Activated T-cell treated with anti-CD3 and anti-CD28 coated beads for 48 hours (primary cell): ENCODE measurements around the gene GRK4.
A peak's percentile ranks its signal among the peaks of the same experiment; 100 is the strongest.
"Not testable (repeated sequence)": the region's sequence is repeated elsewhere in the genome, so short reads cannot be mapped to it uniquely, and the experiment has no call there.

Experiments used
- DNase-seq: peaks from one replicate; pipeline ENCODE4 v3.0.0-alpha.2; 2020; ENCODE audit warnings: low read depth

Gene GRK4

DNA sequence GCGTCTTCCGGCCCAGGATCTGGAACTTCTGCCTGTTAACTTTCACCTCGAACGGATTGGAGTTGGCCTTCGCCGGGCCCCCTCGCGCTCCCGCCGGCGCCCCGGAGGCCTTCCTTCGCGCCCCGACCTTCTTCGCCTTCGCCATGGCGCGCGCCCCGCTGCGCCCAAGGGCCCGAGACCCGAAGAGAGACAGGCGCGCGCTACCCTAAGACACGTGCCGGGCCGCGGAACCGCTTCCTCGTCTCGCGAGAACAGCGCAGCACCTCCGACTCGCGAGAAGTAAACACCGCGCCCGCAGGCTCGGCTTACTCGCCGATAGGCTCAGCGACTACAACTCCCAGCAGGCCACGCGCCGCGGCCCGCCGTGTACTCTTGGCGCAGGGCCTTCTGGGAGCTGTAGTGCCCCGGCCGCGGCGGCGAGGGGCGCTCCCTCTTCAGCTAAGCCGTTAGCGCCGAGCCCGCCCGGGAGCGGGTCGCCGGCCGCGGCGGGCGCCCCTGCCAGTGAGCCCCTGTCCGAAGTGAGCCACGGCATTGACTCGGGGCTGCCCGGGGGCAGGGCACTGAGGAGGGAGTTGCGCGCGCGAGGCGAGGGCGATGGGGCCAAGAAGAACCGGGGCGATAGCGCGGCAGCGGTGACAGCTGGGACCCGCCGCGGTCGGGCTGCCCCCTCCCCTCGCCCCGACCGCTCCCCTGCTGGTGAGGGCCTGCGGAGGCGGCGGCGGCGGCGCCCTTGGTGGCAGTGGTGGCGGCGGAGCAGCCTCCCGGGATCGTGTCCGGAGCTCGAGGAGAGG, at the start of gene GRK4, which contains the start of gene NOP14:
TSS of gene GRK4 (plus strand) at position 397 of the 791 bp plus-strand sequence. CDS start 500 bp downstream, outside the sequence.
TSS of gene NOP14 (minus strand) at position 232 of the 791 bp plus-strand sequence. CDS start at position 145, 87 bp downstream.
- peak; percentile 96 for DNase-seq

DNA sequence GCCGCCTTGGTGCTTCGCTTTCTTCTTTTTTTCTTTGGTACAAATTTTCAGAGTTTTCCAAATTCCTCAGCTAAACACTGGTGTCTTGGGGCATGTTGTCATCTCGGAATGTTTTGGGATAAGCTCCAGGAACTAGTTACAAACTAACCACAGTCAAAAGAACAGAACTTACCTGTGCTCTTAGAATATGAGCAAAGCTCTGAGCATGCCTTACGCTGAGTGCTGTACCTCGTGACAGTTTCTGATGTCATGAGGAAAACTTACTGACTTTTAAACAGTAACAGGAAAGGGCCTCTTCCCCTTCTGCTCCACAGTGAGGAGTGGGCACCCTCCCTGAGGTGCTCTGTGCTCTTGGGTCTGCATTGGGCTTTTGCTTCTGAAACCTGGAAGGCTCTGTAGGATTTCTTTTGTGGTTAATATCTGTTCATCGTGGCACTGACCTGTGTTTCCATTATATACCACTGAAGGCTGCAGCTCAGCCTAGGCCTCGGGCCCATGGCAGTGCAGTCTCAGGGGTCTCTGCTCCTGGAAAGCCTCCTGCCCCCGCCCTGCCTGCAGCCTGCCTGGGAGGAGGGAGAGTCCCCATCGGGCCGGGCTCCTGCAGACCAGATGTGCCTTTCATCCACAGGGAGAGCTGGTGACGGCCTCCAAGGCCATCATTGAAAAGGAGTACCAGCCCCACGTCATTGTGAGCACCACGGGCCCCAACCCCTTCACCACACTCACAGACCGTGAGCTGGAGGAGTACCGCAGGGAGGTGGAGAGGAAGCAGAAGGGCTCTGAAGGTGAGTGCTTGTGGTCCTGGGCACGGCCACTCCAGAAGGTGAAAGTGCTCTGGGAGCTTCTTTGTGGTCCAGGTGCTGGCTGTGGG, 48.9 kb upstream of the GRK4 start:
- no peak for DNase-seq

DNA sequence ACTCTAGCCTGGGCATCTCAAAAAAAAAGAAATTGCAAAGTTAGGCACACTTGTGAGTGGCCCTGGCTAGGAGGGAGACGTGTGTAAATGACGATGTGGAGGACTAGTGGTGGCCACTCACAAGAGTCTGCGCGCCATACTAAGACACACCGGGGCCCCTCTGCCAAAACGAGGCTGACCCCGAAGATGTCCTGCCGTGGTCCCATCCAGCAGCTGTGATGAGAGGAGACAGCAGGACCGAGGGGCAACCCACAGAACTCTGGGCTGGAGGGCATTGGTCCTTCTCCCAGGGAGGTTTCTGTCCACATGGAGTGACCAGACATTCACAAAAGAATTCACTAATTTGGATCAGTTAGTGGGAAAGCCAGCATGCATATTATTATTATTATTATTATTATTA, 47.6 kb upstream of the GRK4 start:
- no peak for DNase-seq

DNA sequence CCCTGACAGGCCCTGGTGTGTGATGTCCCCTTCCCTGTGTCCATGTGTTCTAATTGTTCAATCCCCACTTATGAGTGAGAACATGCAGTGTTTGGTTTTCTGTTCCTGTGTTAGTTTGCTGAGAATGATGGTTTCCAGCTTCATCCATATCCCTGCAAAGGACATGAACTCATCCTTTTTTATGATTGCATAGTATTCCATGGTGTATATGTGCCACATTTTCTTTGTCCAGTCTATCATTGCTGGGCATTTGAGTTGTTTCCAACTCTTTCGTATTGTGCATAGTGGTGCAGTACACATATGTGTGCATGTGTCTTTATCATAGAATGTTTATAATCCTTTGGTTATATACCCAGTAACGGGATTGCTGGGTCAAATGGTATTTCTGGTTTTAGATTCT, 46.7 kb upstream of the GRK4 start:
- DNase-seq, result not testable (repeated sequence)

DNA sequence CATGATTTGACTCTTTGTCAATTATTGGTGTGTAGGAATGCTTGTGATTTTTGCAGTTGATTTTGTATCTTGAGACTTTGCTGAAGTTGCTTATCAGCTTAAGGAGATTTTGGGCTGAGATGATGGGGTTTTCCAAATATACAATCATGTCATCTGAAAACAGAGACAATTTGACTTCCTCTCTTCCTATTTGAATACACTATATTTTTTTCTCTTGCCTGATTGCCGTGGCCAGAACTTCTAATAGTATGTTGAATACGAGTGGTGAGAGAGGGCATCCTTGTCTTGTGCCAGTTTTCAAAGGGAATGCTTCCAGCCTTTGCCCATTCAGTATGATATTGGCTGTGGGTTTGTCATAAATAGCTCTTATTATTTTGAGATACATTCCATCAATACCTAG, 45.1 kb upstream of the GRK4 start:
- DNase-seq, result not testable (repeated sequence)

DNA sequence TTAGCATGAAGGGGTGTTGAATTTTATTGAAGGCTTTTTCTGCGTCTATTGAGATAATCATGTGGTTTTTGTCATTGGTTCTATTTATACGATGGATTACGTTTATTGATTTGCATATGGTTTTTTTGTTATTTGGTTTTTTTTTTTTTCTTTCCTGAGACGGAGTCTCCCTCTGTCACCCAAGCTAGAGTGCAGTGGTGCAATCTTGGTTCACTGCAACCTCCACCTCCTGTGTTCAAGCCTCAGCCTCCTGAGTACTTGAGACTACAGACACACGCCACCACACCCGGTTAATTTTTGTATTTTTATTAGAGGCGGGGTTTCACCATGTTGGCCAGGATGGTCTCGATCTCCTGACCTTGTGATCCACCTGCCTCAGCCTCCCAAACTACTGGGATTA, 44.7 kb upstream of the GRK4 start:
- not testable (repeated sequence) for DNase-seq

DNA sequence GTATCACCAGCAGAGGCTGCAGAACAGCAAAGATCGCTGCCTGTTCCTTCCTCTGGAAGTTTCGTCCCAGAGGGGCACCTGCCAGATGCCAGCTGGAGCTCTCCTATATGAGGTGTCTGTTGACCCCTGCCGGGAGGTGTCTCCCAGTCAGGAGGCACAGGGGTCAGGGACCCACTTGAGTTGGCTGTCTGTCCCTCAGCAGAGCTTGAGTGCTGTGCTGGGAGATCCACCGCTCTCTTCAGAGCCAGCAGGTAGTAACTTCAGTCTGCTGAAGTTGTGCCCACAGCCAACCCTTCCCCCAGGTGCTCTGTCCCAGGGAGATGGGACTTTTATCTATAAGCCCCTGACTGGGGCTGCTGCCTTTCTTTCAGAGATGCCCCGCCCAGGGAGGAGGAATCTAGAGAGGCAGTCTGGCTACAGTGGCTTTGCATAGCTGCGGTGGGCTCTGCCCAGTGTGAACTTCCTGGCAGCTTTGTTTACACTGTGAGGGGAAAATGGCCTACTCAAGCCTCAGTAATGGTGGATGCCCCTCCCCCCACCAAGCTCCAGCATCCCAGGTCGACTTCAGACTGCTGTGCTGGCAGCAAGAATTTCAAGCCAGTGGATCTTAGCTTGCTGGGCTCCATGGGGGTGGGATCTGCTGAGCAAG, 40.8 kb upstream of the GRK4 start:
- DNase-seq, result not testable (repeated sequence)

DNA sequence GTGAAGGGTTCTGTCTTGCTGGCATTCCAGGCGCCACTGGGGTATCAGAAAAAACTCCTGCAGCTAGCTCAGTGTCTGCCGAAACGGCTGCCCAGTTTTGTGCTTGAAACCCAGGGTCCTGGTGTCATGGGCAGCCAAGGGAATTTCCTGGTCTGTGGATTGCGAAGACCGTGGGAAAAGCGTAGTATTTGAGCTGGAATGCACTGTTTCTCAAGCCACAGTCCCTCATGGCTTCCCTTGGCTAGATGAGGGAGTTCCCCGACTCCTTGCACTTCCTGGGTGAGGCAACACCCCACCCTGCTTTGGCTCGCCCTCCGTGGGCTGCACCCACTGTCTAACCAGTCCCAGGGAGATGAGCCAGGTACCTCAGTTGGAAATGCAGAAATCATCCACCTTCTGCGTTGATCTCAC, 40.2 kb upstream of the GRK4 start:
- DNase-seq, result no peak

DNA sequence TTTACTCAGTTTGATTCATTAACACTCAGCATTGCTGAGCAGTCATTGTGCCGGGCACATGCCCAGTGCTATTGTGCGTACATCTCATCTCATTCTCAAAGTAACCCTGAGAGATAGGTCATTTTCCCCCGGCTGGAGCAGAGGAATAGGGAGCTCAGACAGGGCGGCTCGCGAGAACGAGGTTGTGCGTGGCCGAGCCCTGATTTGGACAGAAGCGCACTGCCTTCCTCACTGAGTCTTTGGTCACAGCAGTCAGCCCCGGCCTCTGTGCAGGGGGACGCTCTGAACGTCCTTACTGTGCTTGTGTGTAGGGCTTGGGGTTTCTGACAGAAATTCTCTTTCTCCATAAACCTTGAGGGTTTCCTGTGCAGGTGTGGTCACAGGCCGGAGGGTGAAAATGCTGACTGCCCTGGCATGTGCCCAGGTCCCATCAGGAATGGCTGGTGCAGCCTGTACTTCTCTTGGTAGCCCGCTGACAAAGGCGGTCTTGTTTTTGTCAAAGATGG, 39.6 kb upstream of the GRK4 start:
- DNase-seq, result no peak

DNA sequence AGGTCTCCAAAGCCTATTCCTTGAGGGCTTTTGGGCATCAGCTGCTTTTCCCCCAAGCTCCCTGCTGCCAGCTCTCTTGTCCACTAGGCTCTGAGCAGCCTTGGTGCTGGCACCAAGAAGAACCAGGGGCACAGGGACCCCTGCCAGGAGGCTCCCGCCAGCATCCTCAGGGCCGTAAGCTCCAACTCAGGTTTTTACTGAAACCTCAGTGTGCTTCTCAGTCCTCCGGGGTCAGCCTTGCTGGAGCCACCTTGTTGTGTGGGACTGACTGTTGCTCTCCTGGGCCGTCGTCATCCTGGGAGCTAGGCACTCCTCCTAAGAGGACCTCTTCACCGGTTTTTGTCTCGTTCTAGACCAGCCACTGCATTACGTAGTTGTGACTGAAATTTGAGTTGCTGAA, 39.1 kb upstream of the GRK4 start:
- DNase-seq, result no peak

DNA sequence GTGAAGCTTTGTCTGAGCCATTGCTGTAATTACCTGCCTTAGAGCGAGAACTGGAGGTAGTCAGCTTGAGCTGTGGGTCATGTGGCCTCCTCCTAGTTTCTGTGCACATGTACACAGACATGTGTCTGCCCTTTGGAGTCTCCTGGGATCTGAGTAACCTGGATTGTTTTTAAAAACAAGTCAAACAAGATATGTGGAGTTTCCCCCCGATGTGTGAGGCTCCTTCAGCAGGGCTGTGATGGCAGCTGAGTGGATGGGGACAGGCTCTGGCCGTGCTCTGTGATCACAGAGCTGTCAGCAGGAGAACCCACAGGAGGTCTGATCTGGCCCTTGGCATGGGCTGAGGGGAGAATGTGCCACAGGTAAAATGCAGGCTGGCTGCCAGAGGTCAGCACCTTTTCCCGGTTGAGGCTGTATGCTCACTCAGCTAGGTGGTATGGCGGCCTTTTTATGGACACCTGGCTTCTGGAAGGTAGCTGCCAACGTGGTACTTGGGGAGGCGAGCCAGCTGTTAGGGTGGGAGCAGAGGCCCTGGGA, 38.5 kb upstream of the GRK4 start:
- no peak for DNase-seq

DNA sequence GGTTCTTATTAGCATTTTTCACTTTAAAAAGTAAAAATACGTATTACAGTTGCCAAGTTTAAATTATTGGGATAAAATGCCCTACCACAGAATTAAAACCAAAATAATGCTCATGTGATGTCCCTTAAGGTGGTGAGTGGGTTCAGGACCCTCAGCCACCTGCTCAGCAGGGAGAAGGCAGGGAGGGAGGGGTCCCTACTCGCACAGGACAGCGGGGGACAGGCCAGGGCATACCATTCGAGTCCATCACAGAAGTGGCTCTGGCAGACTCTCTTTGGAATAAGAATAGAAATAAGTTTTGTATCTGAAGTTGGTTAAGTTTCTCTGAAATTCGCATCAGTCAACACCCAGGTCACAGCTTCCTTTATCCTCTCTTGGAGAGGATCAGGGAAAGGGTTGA, 37.9 kb upstream of the GRK4 start:
- DNase-seq, result no peak

DNA sequence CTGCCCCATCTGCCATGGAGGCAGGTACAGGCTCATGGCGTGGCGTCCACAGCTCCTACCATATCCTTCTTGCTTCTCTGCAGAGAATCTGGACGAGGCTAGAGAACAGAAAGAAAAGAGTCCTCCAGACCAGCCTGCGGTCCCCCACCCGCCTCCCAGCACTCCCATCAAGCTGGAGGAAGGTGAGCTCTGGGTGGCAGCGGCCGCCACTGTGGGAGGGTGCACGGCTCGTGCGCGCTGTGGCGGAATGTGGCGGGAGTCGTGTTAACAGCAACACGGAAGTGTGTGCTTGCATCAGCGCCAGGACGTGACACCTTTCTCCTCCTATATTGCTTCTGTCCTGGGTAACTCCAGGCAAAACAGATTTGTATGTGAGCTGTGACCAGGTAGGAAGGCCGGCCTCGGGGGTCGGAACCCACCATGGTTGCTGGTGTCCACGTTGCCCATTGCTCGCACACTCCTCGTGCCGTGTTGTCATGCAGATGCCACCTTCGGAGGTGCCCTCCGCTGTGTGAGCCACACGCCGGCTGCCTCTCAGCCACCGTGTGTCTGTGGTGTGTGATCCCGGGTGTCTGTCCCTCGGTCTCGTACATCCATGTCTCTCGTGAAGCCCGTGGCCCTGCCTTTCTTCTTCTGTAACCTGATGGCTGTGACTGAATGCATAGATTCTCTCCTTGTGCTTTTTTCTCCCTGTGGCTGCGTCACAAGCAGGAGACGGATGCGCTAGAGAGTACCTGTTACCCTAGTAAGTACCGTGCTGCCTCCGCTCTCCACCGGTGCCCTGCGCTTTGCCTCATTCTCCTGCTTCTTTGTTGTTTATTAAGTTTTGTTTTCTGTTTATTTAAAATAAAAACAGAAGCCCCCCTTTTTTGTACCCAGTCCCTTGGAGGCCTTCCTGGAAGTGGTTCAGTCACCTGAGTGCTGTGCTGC, 37.2 kb upstream of the GRK4 start:
- DNase-seq, result no peak

DNA sequence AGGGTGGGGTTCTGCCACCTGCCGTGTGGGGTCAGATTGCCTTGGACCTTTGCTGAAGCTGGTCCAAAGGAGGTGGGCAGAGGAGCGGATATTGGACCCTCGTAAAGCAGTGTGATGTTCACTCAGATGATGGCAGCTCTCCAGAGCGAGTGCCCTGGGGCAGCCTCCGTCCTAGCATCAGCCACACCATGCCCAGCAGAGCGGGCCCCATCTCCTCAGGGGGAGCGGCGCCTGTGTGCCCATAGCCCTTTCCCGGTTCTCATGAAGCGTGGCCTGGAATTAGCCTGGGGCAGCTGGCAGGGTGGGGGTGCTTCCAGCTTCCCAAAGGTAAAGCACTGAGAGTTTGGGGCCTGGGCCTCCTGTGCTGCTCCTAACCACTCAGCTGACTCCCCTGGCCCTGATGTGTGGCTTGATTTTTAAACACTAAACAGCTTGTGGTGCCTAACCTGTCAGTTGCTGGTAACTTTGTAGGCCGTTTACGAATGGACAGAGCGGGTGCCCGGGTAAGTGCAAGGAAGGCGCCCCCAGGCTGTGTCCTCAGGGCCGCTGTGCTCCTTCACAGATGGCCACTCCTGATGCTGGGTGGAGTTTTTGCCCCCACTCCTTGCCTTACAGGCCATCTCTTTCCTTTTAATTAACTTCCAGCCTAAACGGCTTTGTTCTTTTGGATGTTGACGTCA, 36.2 kb upstream of the GRK4 start:
- no peak for DNase-seq

DNA sequence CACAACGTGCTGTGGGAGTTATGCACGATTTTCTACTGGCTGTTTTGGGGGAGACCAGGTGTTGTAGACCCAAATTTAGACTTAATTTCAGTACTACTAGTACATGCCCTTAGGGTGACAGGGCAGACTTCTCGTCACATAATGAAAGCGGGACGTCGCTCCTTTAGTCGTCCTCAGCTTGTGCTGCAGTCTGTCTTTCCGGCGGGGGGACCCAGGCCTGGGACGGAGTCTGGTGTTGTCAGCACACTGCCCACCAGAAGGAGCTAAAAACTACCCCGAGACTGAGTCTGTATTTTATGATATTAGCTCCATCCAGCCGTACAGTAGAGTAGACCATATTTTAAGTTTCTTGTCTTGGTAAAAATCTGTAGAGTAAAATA, 35.7 kb upstream of the GRK4 start:
- no peak for DNase-seq

DNA sequence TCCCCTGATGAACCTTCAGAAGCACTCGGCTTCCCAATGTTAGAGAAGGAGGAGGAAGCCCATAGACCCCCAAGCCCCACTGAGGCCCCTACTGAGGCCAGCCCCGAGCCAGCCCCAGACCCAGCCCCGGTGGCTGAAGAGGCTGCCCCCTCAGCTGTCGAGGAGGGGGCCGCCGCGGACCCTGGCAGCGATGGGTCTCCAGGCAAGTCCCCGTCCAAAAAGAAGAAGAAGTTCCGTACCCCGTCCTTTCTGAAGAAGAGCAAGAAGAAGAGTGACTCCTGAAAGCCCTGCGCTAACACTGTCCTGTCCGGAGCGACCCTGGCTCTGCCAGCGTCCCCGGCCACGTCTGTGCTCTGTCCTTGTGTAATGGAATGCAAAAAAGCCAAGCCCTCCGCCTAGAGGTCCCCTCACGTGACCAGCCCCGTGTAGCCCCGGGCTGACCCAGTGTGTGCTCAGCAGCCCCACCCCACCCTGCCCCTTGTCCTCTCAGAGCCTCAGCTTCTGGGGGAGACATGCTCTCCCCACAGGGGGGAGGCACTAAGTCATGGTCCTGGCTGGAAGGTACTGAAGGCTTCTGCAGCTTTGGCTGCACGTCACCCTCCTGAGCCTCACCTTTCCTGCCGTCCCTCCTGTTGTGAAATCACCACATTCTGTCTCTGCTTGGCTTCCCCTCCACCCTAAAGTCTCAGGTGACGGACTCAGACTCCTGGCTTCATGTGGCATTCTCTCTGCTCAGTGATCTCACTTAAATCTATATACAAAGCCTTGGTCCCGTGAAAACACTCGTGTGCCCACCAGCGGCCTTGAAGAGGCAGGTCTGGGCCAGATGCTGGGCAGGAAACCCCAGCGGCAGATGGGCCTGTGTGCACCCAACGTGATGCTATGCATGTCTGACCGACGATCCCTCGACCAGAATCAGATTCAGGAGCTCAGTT, 34.9 kb upstream of the GRK4 start:
- no peak for DNase-seq

DNA sequence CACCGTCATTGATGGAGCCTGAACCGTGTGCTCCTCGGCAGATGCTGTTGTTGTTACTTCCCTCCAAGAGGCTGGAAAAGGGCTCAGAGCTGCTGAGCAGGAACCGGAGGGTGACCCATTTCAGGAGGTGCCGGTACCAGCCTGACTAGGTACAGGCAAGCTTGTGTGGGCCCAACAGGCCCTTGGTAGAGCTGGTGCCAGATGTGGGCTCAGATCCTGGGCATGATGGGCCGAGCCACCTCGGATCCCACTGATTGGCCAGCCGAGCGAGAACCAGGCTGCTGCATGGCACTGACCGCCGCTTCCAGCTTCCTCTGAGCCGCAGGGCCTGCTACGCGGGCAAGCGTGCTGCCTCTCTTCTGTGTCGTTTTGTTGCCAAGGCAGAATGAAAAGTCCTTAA, 33.9 kb upstream of the GRK4 start:
- no peak for DNase-seq

DNA sequence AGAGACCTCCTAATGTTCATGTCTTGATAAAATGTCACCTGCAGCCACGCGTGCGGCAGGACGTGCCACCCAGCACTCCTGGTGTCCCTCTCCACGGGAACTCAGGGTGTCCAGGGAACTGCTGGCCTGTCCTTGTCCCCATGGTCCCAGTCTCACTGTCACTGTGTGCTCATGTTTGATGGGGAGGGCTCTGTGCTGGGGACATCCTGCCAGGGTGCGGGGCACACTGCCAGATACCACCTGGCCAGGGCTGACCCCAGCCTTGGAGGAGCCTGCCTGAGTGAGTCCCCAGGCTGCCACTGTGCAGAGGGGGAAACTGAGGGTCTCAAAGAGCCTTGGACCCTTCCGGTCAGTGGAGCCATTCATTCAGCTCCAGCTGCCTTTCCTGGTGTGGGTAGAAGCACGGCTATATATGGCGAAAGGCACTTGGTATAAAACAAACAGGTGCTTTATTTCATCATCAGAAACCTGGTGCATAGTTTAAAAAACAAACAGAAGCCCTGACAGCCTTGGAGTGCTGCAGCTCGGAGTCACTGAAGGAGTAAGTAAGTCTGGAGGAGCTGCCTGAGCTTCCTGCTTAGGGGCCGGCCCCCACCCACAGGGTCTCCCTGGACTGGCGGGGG, 33.1 kb upstream of the GRK4 start:
- DNase-seq, result no peak
